HL-60 (cell line): Measurements from ENCODE around the gene MYCBPAP.

Source experiments
- DNase-seq, 2 experiments: peaks; one replicate each; pipeline ENCODE4 v3.0.0-alpha.2; 2010 to 2020; ENCODE audit warnings: low read depth in 1 of 2, low spot score in 1 of 2
- H3K27ac ChIP-seq: fragments of 250-450 bp; sonication (Bioruptor Pico); replicated peaks from 2 replicates; pipeline ENCODE4 v1.5.1; 2020; ENCODE audit warnings: mild to moderate bottlenecking, moderate library complexity
- H3K27me3 ChIP-seq: fragments of 250-450 bp; sonication (Bioruptor Pico); 2 replicates; pipeline ENCODE4 v1.5.1; 2021; ENCODE audit warnings: mild to moderate bottlenecking, moderate library complexity; ENCODE audit not compliant: insufficient read depth, poor library complexity, severe bottlenecking
- H3K4me3 ChIP-seq: replicated peaks from 2 replicates; pipeline ENCODE4 v1.5.1; 2011; ENCODE audit warnings: mild to moderate bottlenecking, control low read depth, low read length; ENCODE audit not compliant: insufficient read depth
- GABPA ChIP-seq: IDR thresholded peaks from 2 replicates; pipeline ENCODE4 v1.6.1; 2012; ENCODE audit warnings: low read depth
- POLR2AphosphoS5 ChIP-seq: IDR thresholded peaks from 2 replicates; pipeline ENCODE4 v1.6.1; 2012; ENCODE audit warnings: low read depth
- SPI1 ChIP-seq: IDR thresholded peaks from 2 replicates; pipeline ENCODE4 v1.6.1; 2012; ENCODE audit warnings: low read depth, mild to moderate bottlenecking, borderline replicate concordance
- TF ChIP-seq, protein P1 (sequence below): IDR thresholded peaks from one replicate; pipeline ENCODE4 v1.5.1; 2011; ENCODE audit warnings: low read length, control low read depth, inconsistent platforms; ENCODE audit not compliant: insufficient read depth
- TF ChIP-seq, protein P2 (sequence below): IDR thresholded peaks from 2 replicates; pipeline ENCODE4 v1.6.1; 2012; ENCODE audit warnings: low read depth; ENCODE audit not compliant: insufficient replicate concordance

Gene MYCBPAP

DNA sequence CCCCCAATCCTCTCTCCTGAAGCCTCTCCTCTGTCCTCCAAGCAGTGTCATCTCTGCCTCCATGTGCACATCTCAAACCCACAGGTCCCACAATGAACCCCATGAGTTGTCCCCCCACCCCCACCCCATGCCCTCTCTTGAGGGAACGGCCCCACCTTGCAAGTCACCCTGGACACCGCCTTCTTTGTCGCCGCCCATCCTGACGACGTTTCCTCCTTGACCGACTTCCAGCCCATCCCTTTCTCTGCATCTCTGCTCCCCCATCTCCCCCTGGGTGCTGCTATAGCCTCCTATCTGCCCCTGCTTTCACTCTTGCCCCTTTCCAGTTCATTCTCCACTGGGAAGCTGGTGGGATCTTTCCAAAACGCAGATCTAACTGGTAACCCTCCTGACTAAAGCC is 37.1 kb downstream of the MYCBPAP start:
- Histone ChIP-seq H3K27ac (no peak overlapping the region), H3K4me3 (no peak overlapping the region), H3K27me3 (peaks cover 3% of the 10 kb centered on the region)
- TF ChIP-seq GABPA (no peak), SPI1 (no peak), POLR2AphosphoS5 (no peak)
- TF ChIP-seq, protein P1, sequence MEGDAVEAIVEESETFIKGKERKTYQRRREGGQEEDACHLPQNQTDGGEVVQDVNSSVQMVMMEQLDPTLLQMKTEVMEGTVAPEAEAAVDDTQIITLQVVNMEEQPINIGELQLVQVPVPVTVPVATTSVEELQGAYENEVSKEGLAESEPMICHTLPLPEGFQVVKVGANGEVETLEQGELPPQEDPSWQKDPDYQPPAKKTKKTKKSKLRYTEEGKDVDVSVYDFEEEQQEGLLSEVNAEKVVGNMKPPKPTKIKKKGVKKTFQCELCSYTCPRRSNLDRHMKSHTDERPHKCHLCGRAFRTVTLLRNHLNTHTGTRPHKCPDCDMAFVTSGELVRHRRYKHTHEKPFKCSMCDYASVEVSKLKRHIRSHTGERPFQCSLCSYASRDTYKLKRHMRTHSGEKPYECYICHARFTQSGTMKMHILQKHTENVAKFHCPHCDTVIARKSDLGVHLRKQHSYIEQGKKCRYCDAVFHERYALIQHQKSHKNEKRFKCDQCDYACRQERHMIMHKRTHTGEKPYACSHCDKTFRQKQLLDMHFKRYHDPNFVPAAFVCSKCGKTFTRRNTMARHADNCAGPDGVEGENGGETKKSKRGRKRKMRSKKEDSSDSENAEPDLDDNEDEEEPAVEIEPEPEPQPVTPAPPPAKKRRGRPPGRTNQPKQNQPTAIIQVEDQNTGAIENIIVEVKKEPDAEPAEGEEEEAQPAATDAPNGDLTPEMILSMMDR = no peak
- TF ChIP-seq, protein P2, sequence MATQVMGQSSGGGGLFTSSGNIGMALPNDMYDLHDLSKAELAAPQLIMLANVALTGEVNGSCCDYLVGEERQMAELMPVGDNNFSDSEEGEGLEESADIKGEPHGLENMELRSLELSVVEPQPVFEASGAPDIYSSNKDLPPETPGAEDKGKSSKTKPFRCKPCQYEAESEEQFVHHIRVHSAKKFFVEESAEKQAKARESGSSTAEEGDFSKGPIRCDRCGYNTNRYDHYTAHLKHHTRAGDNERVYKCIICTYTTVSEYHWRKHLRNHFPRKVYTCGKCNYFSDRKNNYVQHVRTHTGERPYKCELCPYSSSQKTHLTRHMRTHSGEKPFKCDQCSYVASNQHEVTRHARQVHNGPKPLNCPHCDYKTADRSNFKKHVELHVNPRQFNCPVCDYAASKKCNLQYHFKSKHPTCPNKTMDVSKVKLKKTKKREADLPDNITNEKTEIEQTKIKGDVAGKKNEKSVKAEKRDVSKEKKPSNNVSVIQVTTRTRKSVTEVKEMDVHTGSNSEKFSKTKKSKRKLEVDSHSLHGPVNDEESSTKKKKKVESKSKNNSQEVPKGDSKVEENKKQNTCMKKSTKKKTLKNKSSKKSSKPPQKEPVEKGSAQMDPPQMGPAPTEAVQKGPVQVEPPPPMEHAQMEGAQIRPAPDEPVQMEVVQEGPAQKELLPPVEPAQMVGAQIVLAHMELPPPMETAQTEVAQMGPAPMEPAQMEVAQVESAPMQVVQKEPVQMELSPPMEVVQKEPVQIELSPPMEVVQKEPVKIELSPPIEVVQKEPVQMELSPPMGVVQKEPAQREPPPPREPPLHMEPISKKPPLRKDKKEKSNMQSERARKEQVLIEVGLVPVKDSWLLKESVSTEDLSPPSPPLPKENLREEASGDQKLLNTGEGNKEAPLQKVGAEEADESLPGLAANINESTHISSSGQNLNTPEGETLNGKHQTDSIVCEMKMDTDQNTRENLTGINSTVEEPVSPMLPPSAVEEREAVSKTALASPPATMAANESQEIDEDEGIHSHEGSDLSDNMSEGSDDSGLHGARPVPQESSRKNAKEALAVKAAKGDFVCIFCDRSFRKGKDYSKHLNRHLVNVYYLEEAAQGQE = no peak
- DNase-seq = no peak

DNA sequence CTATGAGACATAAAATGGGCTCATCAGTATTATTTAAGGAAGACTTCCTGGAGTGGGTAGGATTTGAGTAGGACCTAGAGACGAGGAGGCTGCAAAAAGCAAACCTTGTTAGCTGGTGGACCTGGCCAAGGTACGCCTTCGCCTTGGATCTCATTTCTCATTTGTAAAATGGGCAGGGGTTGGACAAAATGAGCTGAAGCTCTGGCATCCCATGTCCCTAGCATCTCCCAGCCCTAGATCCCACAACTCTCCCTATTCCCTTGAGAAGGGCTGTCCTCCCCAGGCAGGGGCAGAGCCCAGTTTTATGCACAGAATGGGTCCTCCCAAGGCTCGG is 38.4 kb downstream of the MYCBPAP start:
- Histone ChIP-seq H3K4me3 (peak overlapping the region; percentile 52), H3K27me3 (peaks cover 3% of the 10 kb centered on the region), H3K27ac (no peak overlapping the region)
- DNase-seq = no peak
- TF ChIP-seq SPI1 (no peak), POLR2AphosphoS5 (no peak), GABPA (no peak)
- TF ChIP-seq, protein P1 = no peak
- TF ChIP-seq, protein P2 = no peak

DNA sequence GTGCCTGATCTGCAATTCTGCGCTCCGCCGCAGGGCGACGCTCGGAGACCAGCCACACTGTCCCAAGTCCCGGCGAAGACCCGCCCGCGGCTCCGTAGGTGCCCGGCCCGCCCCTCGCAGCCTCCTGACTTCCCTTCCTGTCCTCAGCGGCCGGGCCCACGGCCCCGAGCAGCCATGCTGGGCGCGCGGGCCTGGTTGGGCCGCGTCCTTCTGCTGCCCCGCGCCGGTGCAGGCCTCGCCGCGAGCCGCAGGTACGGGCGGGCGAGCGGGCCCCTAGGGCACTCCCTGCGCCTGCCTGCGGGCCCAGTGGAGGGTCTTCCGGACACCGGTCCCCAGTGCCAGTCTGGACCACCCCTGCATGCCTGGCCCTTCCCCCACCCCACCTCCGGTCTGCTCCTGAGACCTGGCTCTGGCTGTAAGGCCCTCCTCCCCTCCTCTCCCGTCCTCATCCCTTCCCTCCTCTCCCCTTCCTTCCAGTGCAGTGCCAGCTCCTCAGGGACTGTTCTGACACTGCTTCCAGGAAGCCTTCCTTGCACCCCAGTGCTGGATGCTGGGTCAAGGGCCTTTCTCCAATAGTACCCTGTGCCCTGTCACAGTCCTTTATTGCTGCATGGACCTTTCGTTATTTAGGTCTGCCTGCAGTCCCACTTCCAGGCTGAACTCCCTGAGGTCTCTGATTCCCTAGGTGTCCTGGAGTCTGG is 38.9 kb downstream of the MYCBPAP start, which contains the start of gene SPATA20:
SPATA20 (plus strand) TSS at position 140 of the 701 bp plus-strand sequence; CDS start at position 175, 35 bp downstream.
- Histone ChIP-seq H3K27me3 (peaks cover 3% of the 10 kb centered on the region), H3K27ac (no peak within 1 kb of the TSS), H3K4me3 (peak within 1 kb of the TSS; percentile 52)
- DNase-seq = peak; percentile 80 to 83
- TF ChIP-seq SPI1 (peak; percentile 43; the same call in 1 of the 2 replicates), POLR2AphosphoS5 (no peak)
- TF ChIP-seq, protein P1 = peak; percentile 96
- TF ChIP-seq, protein P2 = no peak
